CD8-positive, alpha-beta memory T cell (primary cell): ENCODE results near the gene RTF2. TPM values are rescaled to one million over a fixed set of nuclear protein-coding genes. Genes with fewer than 3 reads are reported as not detected.
A peak's percentile ranks its signal among the peaks of the same experiment; 100 is the strongest.

Source experiments
- CTCF ChIA-PET: fragments of 350-600 bp; sonication (Branson Sonifier 250); formaldehyde crosslinking; loops from one replicate; lab custom pipeline; 2021; ENCODE audit warnings: antibody characterized with exemption; lab: Charles Lee
- POLR2A ChIA-PET: fragments of 350-600 bp; sonication (Branson Sonifier 250); formaldehyde crosslinking; loops from one replicate; lab custom pipeline; 2021; ENCODE audit warnings: antibody characterized with exemption; lab: Charles Lee
- DNase-seq, 5 donors: peaks; one replicate each; pipeline versions ENCODE4 v3.0.0 to v3.0.0-alpha.2; 2020 to 2022; ENCODE audit warnings: mixed read lengths in 1 of 5
- H3K27ac ChIP-seq: one replicate; pipeline ENCODE4 v1.7.0; 2013; ENCODE audit warnings: low read depth, mild to moderate bottlenecking, low read length, moderate library complexity
- H3K27me3 ChIP-seq: 2 replicates; pipeline ENCODE4 v1.7.0; 2013; ENCODE audit warnings: low read length, mild to moderate bottlenecking; ENCODE audit not compliant: insufficient read depth, poor library complexity, severe bottlenecking
- H3K36me3 ChIP-seq: 2 replicates; pipeline ENCODE4 v1.7.0; 2013; ENCODE audit warnings: mild to moderate bottlenecking, low read length, moderate library complexity; ENCODE audit not compliant: insufficient read depth
- H3K4me1 ChIP-seq: 2 replicates; pipeline ENCODE4 v1.7.0; 2013; ENCODE audit warnings: mild to moderate bottlenecking, low read length, moderate library complexity; ENCODE audit not compliant: insufficient read depth
- H3K4me3 ChIP-seq: 2 replicates; pipeline ENCODE4 v1.7.0; 2013; ENCODE audit warnings: mild to moderate bottlenecking, low read length
- H3K9me3 ChIP-seq: 2 replicates; pipeline ENCODE4 v1.7.0; 2013; ENCODE audit warnings: mild to moderate bottlenecking, low read length
- H3K27ac Mint-ChIP-seq, 8 donors: one replicate each; pipeline ENCODE4 v1.8.0; 2020 to 2021; ENCODE audit warnings: mixed read lengths in 8 of 8, mild to moderate bottlenecking in 6 of 8, inconsistent platforms in 3 of 8, moderate library complexity in 3 of 8
- H3K27me3 Mint-ChIP-seq, 2 donors: one replicate each; pipeline ENCODE4 v1.8.0; 2020 to 2021; ENCODE audit warnings: mixed read lengths in 2 of 2, mild to moderate bottlenecking in 1 of 2, moderate library complexity in 1 of 2
- H3K36me3 Mint-ChIP-seq, 3 donors: one replicate each; pipeline ENCODE4 v1.8.0; 2020 to 2021; ENCODE audit warnings: mixed read lengths in 3 of 3, inconsistent platforms in 1 of 3, mild to moderate bottlenecking in 1 of 3
- H3K4me1 Mint-ChIP-seq, 3 donors: one replicate each; pipeline ENCODE4 v1.8.0; 2020 to 2021; ENCODE audit warnings: mixed read lengths in 3 of 3, inconsistent platforms in 1 of 3, mild to moderate bottlenecking in 1 of 3
- H3K4me3 Mint-ChIP-seq, 7 donors: one replicate each; pipeline ENCODE4 v1.8.0; 2020 to 2021; ENCODE audit warnings: mixed read lengths in 7 of 7, mild to moderate bottlenecking in 6 of 7, moderate library complexity in 4 of 7, inconsistent platforms in 2 of 7
- H3K9me3 Mint-ChIP-seq, 5 donors: one replicate each; pipeline ENCODE4 v1.8.0; 2020 to 2022; ENCODE audit warnings: mixed read lengths in 5 of 5, mild to moderate bottlenecking in 3 of 5, moderate library complexity in 2 of 5, inconsistent platforms in 1 of 5
- polyA plus RNA-seq: library from polyadenylated mRNA; unstranded; fragments of 300-500 nt; fragmentation: Illumina TruSeq; gene quantifications from one replicate; pipeline ENCODE4 v1.2.3, GENCODE V29; 2021
- total RNA-seq, 2 experiments: library from RNA; stranded (reverse); gene quantifications; one replicate each; pipeline ENCODE4 v1.2.3, GENCODE V29; 2021

RTF2 gene
- total and polyA plus RNA-seq, 3 experiments from 2014 or later = 82.5 to 121 (median 85.1) TPM

GRCh38 chr20:56463428-56463827 lies 5.0 kb upstream of the RTF2 start:
- Mint-ChIP-seq H3K4me3 (peak overlapping the region; percentile 4 to 78 (median 59)), H3K27me3 (peaks cover 0 to under 1% of the 10 kb centered on the region in 2 donors), H3K4me1 (peaks cover 42 to 55% (median 55%) of the 10 kb centered on the region in 3 donors), H3K9me3 (no peaks in the 10 kb centered on the region), H3K27ac (peak overlapping the region; percentile 24 to 98 (median 84)), H3K36me3 (peaks cover 0 to 6% (median 0%) of the 10 kb centered on the region in 3 donors)
- Histone ChIP-seq H3K9me3 (no peaks in the 10 kb centered on the region), H3K27ac (peak overlapping the region; percentile 1), H3K4me3 (no peak overlapping the region), H3K36me3 (peaks cover 4% of the 10 kb centered on the region), H3K27me3 (no peaks in the 10 kb centered on the region), H3K4me1 (peaks cover 38% of the 10 kb centered on the region)
- peak in 3 of 5 donors; percentile 10 to 67 (median 29) for DNase-seq
- ChIA-PET POLR2A (interaction anchor here (1.3 kb wide), 1 partner anchor 51 kb away, joined by 4 read pairs; the partner anchor contains the start of gene CASS4), CTCF (interaction anchor here (1.2 to 2.0 kb wide), 2 partner anchors 9 to 51 kb away, joined by 4 to 6 read pairs; partner anchors contain the start of gene CASS4)

GRCh38 chr20:56465997-56466396 lies 2.4 kb upstream of the RTF2 start:
- Mint-ChIP-seq H3K27me3 (peaks cover 0 to 2% of the 10 kb centered on the region in 2 donors), H3K9me3 (no peaks in the 10 kb centered on the region), H3K27ac (peak overlapping the region in 5 of 8 donors; percentile 23 to 73 (median 61)), H3K4me3 (no peak overlapping the region), H3K4me1 (peaks cover 52 to 68% (median 62%) of the 10 kb centered on the region in 3 donors), H3K36me3 (peaks cover 0 to 18% (median 0%) of the 10 kb centered on the region in 3 donors)
- H3K4me1 ChIP-seq = peaks cover 51% of the 10 kb centered on the region
- H3K36me3 ChIP-seq = no peaks in the 10 kb centered on the region
- H3K27me3 ChIP-seq = no peaks in the 10 kb centered on the region
- DNase-seq = no peak
- CTCF ChIA-PET = interaction anchor here (1.5 kb wide), 1 partner anchor 65 kb away, joined by 3 read pairs; no protein-coding TSS in a partner anchor
- no peak overlapping the region for H3K27ac ChIP-seq
- H3K4me3 ChIP-seq = no peak overlapping the region
- H3K9me3 ChIP-seq = no peaks in the 10 kb centered on the region
- POLR2A ChIA-PET = no interaction called here

- H3K4me3 Mint-ChIP-seq = peak overlapping the region; percentile 98 to 100 (median 99)
- ChIA-PET CTCF (interaction anchor here (1.4 to 2.0 kb wide), 3 partner anchors 39 to 73 kb away, joined by 3 to 5 read pairs (median 5); no protein-coding TSS in a partner anchor), POLR2A (interaction anchor here (1.4 kb wide), 1 partner anchor 76 kb away, joined by 7 read pairs; the partner anchor contains the start of genes AURKA and CSTF1)
- H3K9me3 ChIP-seq = no peaks in the 10 kb centered on the region
- peak overlapping the region; percentile 84 for H3K4me3 ChIP-seq
- H3K36me3 Mint-ChIP-seq = peaks cover 0 to 32% (median 0%) of the 10 kb centered on the region in 3 donors
- H3K36me3 ChIP-seq = no peaks in the 10 kb centered on the region
- no peak for DNase-seq
- peaks cover 48% of the 10 kb centered on the region for H3K4me1 ChIP-seq
- peak overlapping the region; percentile 99 to 100 (median 100) for H3K27ac Mint-ChIP-seq
- peak overlapping the region; percentile 95 for H3K27ac ChIP-seq
- H3K27me3 ChIP-seq = no peaks in the 10 kb centered on the region
- peaks cover 46 to 63% (median 52%) of the 10 kb centered on the region in 3 donors for H3K4me1 Mint-ChIP-seq
- H3K27me3 Mint-ChIP-seq = peaks cover 0 to 2% of the 10 kb centered on the region in 2 donors
- H3K9me3 Mint-ChIP-seq = no peaks in the 10 kb centered on the region
These were observed 485 bp upstream of the RTF2 start for GRCh38 chr20:56467968-56468315.

DNA sequence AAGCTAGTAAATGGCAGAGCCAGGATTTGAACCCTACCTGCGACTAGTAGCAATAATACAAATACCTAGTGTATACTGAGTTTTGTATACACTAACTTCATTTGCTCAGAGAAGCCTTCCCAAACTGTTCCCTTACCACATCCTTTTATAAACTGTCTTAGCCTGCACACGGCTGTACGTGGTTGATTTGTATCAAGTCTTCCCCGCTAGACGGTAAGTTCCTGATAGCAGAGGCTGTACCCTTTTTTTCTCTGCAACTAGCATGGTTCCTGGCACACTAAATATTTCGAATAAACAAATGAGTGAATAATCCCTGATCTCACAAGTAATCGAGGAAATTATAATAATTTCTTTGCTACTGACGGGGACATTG lies 636 bp downstream of the RTF2 start:
- H3K9me3 ChIP-seq = no peaks in the 10 kb centered on the region
- Mint-ChIP-seq H3K27ac (peak overlapping the region; percentile 99 to 100 (median 100)), H3K4me1 (peaks cover 36 to 52% (median 41%) of the 10 kb centered on the region in 3 donors), H3K27me3 (peaks cover 0 to 2% of the 10 kb centered on the region in 2 donors), H3K4me3 (peak overlapping the region; percentile 98 to 100 (median 99)), H3K36me3 (peaks cover 0 to 43% (median 1%) of the 10 kb centered on the region in 3 donors), H3K9me3 (no peaks in the 10 kb centered on the region)
- DNase-seq = peak in 1 of 5 donors; percentile 18
- H3K27me3 ChIP-seq = no peaks in the 10 kb centered on the region
- ChIA-PET CTCF (interaction anchor here (1.4 to 2.0 kb wide), 3 partner anchors 41 to 71 kb away, joined by 5 to 6 read pairs (median 5); no protein-coding TSS in a partner anchor), POLR2A (interaction anchor here (1.4 kb wide), 1 partner anchor 77 kb away, joined by 7 read pairs; the partner anchor contains the start of genes AURKA and CSTF1)
- H3K36me3 ChIP-seq = peaks cover 6% of the 10 kb centered on the region
- peak overlapping the region; percentile 84 for H3K4me3 ChIP-seq
- peaks cover 37% of the 10 kb centered on the region for H3K4me1 ChIP-seq
- H3K27ac ChIP-seq = peak overlapping the region; percentile 95

DNA sequence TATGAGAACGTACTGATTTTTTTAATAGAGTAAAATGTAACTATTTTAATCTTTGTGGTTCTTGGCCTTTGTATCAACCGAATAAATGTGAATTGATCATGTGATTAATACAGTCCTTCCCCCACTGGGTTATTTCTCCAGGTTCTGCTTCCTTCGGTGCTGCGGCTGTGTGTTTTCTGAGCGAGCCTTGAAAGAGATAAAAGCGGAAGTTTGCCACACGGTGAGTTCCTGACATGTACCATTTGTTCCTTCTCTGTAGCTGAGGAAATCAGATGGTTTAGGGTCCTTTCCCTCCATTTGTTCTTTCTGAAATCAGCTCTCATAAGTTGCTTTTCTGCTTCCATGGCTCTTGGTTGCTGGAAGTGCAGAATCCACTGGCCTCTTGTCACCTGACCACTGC lies 15.5 kb downstream of the RTF2 start:
- no peaks in the 10 kb centered on the region for H3K9me3 Mint-ChIP-seq
- Histone ChIP-seq H3K36me3 (peaks cover 39% of the 10 kb centered on the region), H3K27ac (no peak overlapping the region), H3K27me3 (no peaks in the 10 kb centered on the region), H3K4me3 (no peak overlapping the region), H3K9me3 (no peaks in the 10 kb centered on the region), H3K4me1 (peaks cover 18% of the 10 kb centered on the region)
- H3K4me1 Mint-ChIP-seq = peaks cover 27 to 52% (median 43%) of the 10 kb centered on the region in 3 donors
- ChIA-PET POLR2A (no interaction called here), CTCF (no interaction called here)
- H3K27me3 Mint-ChIP-seq = no peaks in the 10 kb centered on the region
- H3K27ac Mint-ChIP-seq = peak overlapping the region in 5 of 8 donors; percentile 22 to 86 (median 66)
- H3K36me3 Mint-ChIP-seq = peaks cover 9 to 94% (median 37%) of the 10 kb centered on the region in 3 donors
- peak overlapping the region in 2 of 7 donors; percentile 16 to 20 for H3K4me3 Mint-ChIP-seq
- peak in 1 of 5 donors; percentile 32 for DNase-seq

- H3K36me3 ChIP-seq = peaks cover 34% of the 10 kb centered on the region
- ChIA-PET CTCF (no interaction called here), POLR2A (no interaction called here)
- Mint-ChIP-seq H3K27ac (peak overlapping the region in 1 of 8 donors; percentile 29), H3K36me3 (peaks cover 5 to 90% (median 33%) of the 10 kb centered on the region in 3 donors), H3K27me3 (no peaks in the 10 kb centered on the region), H3K4me1 (peaks cover 18 to 45% (median 40%) of the 10 kb centered on the region in 3 donors), H3K4me3 (no peak overlapping the region), H3K9me3 (no peaks in the 10 kb centered on the region)
- H3K4me1 ChIP-seq = peaks cover 18% of the 10 kb centered on the region
- H3K4me3 ChIP-seq = no peak overlapping the region
- no peaks in the 10 kb centered on the region for H3K9me3 ChIP-seq
- H3K27me3 ChIP-seq = no peaks in the 10 kb centered on the region
- no peak overlapping the region for H3K27ac ChIP-seq
- no peak for DNase-seq
These were observed 18.8 kb downstream of the RTF2 start for GRCh38 chr20:56487216-56487615.

DNA sequence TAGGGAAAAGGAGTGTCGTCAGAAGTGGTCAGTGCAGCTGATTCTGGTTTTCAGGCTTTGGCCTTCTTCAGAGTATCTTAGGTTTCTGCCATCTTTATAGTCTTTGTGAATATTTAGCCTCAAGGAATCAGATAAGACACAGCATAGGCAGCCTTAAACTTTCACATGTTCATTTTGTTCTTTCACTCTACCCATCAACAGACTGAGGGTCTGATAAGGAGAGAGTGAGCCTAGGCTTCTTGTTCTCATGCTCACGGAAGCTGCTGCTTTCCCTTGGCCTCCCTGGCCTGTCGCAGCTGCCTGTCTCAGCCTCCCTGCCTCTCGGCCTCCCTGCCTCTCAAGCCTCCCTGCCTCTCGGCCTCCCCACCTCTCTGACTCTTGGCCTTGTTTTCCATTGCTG lies 20.1 kb downstream of the RTF2 start:
- Mint-ChIP-seq H3K9me3 (no peaks in the 10 kb centered on the region), H3K4me1 (peaks cover 17 to 36% (median 34%) of the 10 kb centered on the region in 3 donors), H3K4me3 (no peak overlapping the region), H3K27ac (peak overlapping the region in 3 of 8 donors; percentile 2 to 77 (median 27)), H3K36me3 (peaks cover 5 to 90% (median 33%) of the 10 kb centered on the region in 3 donors), H3K27me3 (no peaks in the 10 kb centered on the region)
- no peak for DNase-seq
- Histone ChIP-seq H3K36me3 (peaks cover 34% of the 10 kb centered on the region), H3K9me3 (no peaks in the 10 kb centered on the region), H3K27me3 (no peaks in the 10 kb centered on the region), H3K4me3 (no peak overlapping the region), H3K27ac (no peak overlapping the region), H3K4me1 (peaks cover 7% of the 10 kb centered on the region)
- CTCF ChIA-PET = no interaction called here
- POLR2A ChIA-PET = no interaction called here

DNA sequence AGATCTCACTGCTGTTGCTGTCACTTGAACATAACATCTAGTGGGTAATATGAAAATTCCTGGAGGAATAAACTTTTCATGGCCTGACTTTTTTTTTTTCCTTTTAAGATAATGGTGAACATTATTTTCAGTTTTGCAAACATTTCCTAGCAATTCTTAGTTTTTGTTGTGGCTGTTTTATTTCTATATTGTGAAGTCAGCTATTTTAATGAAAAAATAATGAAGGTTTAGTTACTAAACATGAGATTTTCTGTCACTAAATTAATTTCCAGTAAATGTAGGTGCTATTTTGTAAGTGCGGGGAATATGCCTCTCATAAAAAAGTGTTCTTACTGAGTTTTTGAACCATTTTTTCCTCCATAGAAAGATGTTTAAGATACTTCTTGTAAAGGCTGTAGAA lies 32.7 kb downstream of the RTF2 start:
- Mint-ChIP-seq H3K27me3 (no peaks in the 10 kb centered on the region), H3K4me3 (no peak overlapping the region), H3K4me1 (peaks cover 13 to 19% (median 16%) of the 10 kb centered on the region in 3 donors), H3K9me3 (no peaks in the 10 kb centered on the region), H3K27ac (no peak overlapping the region), H3K36me3 (peaks cover 18 to 52% (median 18%) of the 10 kb centered on the region in 3 donors)
- CTCF ChIA-PET = no interaction called here
- POLR2A ChIA-PET = no interaction called here
- Histone ChIP-seq H3K36me3 (peaks cover 10% of the 10 kb centered on the region), H3K27ac (no peak overlapping the region), H3K4me1 (peaks cover 4% of the 10 kb centered on the region), H3K4me3 (no peak overlapping the region), H3K9me3 (no peaks in the 10 kb centered on the region), H3K27me3 (no peaks in the 10 kb centered on the region)
- no peak for DNase-seq
